Trophoblast cell (in vitro differentiated cells and primary cell): ENCODE data around the gene HMG20B.

Experiments
- DNase-seq, 2 donors: peaks; one replicate each; pipeline ENCODE4 v3.0.0-alpha.2; 2016
- H2AFZ ChIP-seq: 2 replicates; pipeline ENCODE4 v1.6.1; 2013; ENCODE audit warnings: low read length, moderate library complexity, mild to moderate bottlenecking; ENCODE audit not compliant: insufficient read depth, poor library complexity
- H2AK5ac ChIP-seq: 2 replicates; pipeline ENCODE4 v1.6.1; 2013; ENCODE audit warnings: mild to moderate bottlenecking, low read length
- H2BK120ac ChIP-seq: 2 replicates; pipeline ENCODE4 v1.6.1; 2013; ENCODE audit warnings: low read length, mild to moderate bottlenecking, moderate library complexity; ENCODE audit not compliant: insufficient read depth, poor library complexity
- H2BK12ac ChIP-seq: 2 replicates; pipeline ENCODE4 v1.6.1; 2013; ENCODE audit warnings: mild to moderate bottlenecking, low read length, moderate library complexity
- H2BK5ac ChIP-seq: 2 replicates; pipeline ENCODE4 v1.6.1; 2013; ENCODE audit warnings: low read length, low read depth, moderate library complexity, mild to moderate bottlenecking; ENCODE audit not compliant: poor library complexity
- H3K14ac ChIP-seq: 2 replicates; pipeline ENCODE4 v1.6.1; 2013; ENCODE audit warnings: mild to moderate bottlenecking, low read length
- H3K18ac ChIP-seq: 2 replicates; pipeline ENCODE4 v1.6.1; 2013; ENCODE audit warnings: mild to moderate bottlenecking, low read length
- H3K23ac ChIP-seq: 2 replicates; pipeline ENCODE4 v1.6.1; 2013; ENCODE audit warnings: low read length
- H3K27ac ChIP-seq: 2 replicates; pipeline ENCODE4 v1.5.1; 2013; ENCODE audit warnings: low read depth, mild to moderate bottlenecking, inconsistent platforms, low read length, moderate library complexity
- H3K27me3 ChIP-seq: 2 replicates; pipeline ENCODE4 v1.6.1; 2013; ENCODE audit warnings: inconsistent platforms, mild to moderate bottlenecking, low read length, moderate library complexity; ENCODE audit not compliant: insufficient read depth
- H3K36me3 ChIP-seq, 2 experiments: 1 replicate in 1 of 2; 2 replicates in 1 of 2; pipeline ENCODE4 v1.6.1; 2013; ENCODE audit warnings: low read length in 2 of 2, mild to moderate bottlenecking in 2 of 2, moderate library complexity in 1 of 2; ENCODE audit not compliant: insufficient read depth in 2 of 2, control insufficient read depth in 1 of 2
- H3K4ac ChIP-seq: 2 replicates; pipeline ENCODE4 v1.6.1; 2013; ENCODE audit warnings: low read depth, mild to moderate bottlenecking, low read length, moderate library complexity
- H3K4me1 ChIP-seq, 2 experiments: 1 replicate in 1 of 2; 2 replicates in 1 of 2; pipeline ENCODE4 v1.6.1; 2013; ENCODE audit warnings: low read length in 2 of 2, mild to moderate bottlenecking in 2 of 2, moderate library complexity in 1 of 2; ENCODE audit not compliant: insufficient read depth in 2 of 2, control insufficient read depth in 1 of 2
- H3K4me2 ChIP-seq: 2 replicates; pipeline ENCODE4 v1.6.1; 2013; ENCODE audit warnings: inconsistent platforms, mild to moderate bottlenecking, low read length, moderate library complexity
- H3K4me3 ChIP-seq: 2 replicates; pipeline ENCODE4 v1.5.1; 2013; ENCODE audit warnings: mild to moderate bottlenecking, low read depth, low read length, inconsistent platforms
- H3K79me1 ChIP-seq: one replicate; pipeline ENCODE4 v1.6.1; 2013; ENCODE audit warnings: low read length
- H3K79me2 ChIP-seq: 2 replicates; pipeline ENCODE4 v1.6.1; 2013; ENCODE audit warnings: low read length, mild to moderate bottlenecking; ENCODE audit not compliant: control insufficient read depth, insufficient read depth, poor library complexity
- H3K9ac ChIP-seq: 2 replicates; pipeline ENCODE4 v1.6.1; 2013; ENCODE audit warnings: mild to moderate bottlenecking, low read length
- H3K9me3 ChIP-seq: 2 replicates; pipeline ENCODE4 v1.6.1; 2013; ENCODE audit warnings: low read depth, mild to moderate bottlenecking, control low read depth, inconsistent platforms, low read length; ENCODE audit not compliant: insufficient read depth
- H4K12ac ChIP-seq: 2 replicates; pipeline ENCODE4 v1.6.1; 2013; ENCODE audit warnings: low read depth, mild to moderate bottlenecking, low read length, moderate library complexity
- H4K8ac ChIP-seq: 2 replicates; pipeline ENCODE4 v1.6.1; 2013; ENCODE audit warnings: low read depth, mild to moderate bottlenecking, low read length, moderate library complexity
- H4K91ac ChIP-seq: one replicate; pipeline ENCODE4 v1.6.1; 2013; ENCODE audit warnings: low read depth, mild to moderate bottlenecking, low read length, moderate library complexity
- WGBS: extraction: QIAGEN DNeasy Blood & Tissue Kit; methylation state at CpG from one replicate; pipeline ENCODE4 v1.1.7; 2013; ENCODE audit warnings: missing lambda C conversion rate; ENCODE audit not compliant: insufficient read length, insufficient coverage; ENCODE audit errors: extremely low coverage; 5-methylcytosine and 5-hydroxymethylcytosine counted together

Gene HMG20B

GRCh38 chr19:3620145-3620816 lies 47.5 kb downstream of the HMG20B start:
- H4K8ac ChIP-seq: no peak overlapping the region
- H3K36me3 ChIP-seq: peaks cover 54 to 56% of the 10 kb centered on the region in 2 experiments
- H3K23ac ChIP-seq: no peak overlapping the region
- no peak overlapping the region for H3K4me3 ChIP-seq
- H3K4ac ChIP-seq: no peak overlapping the region
- H3K4me2 ChIP-seq: no peak overlapping the region
- H3K18ac ChIP-seq: no peak overlapping the region
- H3K27me3 ChIP-seq: no peaks in the 10 kb centered on the region
- no peaks in the 10 kb centered on the region for H3K79me2 ChIP-seq
- H3K79me1 ChIP-seq: no peaks in the 10 kb centered on the region
- no peak overlapping the region for H3K14ac ChIP-seq
- H2AK5ac ChIP-seq: no peak overlapping the region
- H3K27ac ChIP-seq: no peak overlapping the region
- no peak overlapping the region for H2BK12ac ChIP-seq
- H3K9me3 ChIP-seq: no peaks in the 10 kb centered on the region
- no peak overlapping the region for H4K91ac ChIP-seq
- H3K4me1 ChIP-seq: peaks cover under 1 to 6% of the 10 kb centered on the region in 2 experiments
- no peak overlapping the region for H2AFZ ChIP-seq
- DNase-seq: no peak
- no peak overlapping the region for H2BK5ac ChIP-seq
- whole genome bisulfite sequencing: no CpG with 5 or more reads among the region's 19 CpGs
- no peak overlapping the region for H3K9ac ChIP-seq
- H2BK120ac ChIP-seq: no peak overlapping the region
- H4K12ac ChIP-seq: no peak overlapping the region

GRCh38 chr19:3620817-3621547 lies 48.2 kb downstream of the HMG20B start:
- H2BK5ac ChIP-seq: no peak overlapping the region
- H3K4ac ChIP-seq: no peak overlapping the region
- peaks cover 7 to 13% of the 10 kb centered on the region in 2 experiments for H3K4me1 ChIP-seq
- no peaks in the 10 kb centered on the region for H3K27me3 ChIP-seq
- H3K9me3 ChIP-seq: no peaks in the 10 kb centered on the region
- no peaks in the 10 kb centered on the region for H3K79me1 ChIP-seq
- H3K14ac ChIP-seq: no peak overlapping the region
- no peak overlapping the region for H4K8ac ChIP-seq
- no peak overlapping the region for H2BK120ac ChIP-seq
- no peak overlapping the region for H2AFZ ChIP-seq
- no peak overlapping the region for H3K23ac ChIP-seq
- peaks cover 47 to 51% of the 10 kb centered on the region in 2 experiments for H3K36me3 ChIP-seq
- no peak for DNase-seq
- H4K12ac ChIP-seq: no peak overlapping the region
- no CpG with 5 or more reads among the region's 24 CpGs for WGBS
- H3K18ac ChIP-seq: no peak overlapping the region
- peaks cover 5% of the 10 kb centered on the region for H3K79me2 ChIP-seq
- no peak overlapping the region for H3K4me2 ChIP-seq
- no peak overlapping the region for H3K9ac ChIP-seq
- H3K27ac ChIP-seq: no peak overlapping the region
- no peak overlapping the region for H3K4me3 ChIP-seq
- H2BK12ac ChIP-seq: no peak overlapping the region
- H2AK5ac ChIP-seq: no peak overlapping the region
- no peak overlapping the region for H4K91ac ChIP-seq

DNA sequence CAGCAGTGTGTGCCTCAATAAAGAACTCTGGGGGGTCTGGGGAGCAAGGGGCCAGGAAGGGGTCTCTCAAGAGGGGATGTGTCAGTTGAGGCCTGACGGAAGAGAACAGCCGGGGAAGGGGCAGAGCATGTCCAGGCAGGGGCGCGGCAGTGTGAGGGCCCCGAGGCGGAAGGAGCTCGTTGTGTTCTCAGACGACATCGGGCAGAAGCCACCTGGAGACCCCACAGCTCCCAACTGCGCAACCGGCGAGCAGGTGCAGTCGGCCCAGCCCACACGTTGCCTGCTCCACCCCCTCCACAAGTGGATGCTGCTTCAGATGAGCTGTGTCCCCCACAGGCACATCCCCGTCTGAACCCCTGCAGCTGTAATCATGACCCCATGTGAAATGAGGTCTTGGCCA lies 48.9 kb downstream of the HMG20B start:
- H3K9me3 ChIP-seq: no peaks in the 10 kb centered on the region
- no peak overlapping the region for H2AFZ ChIP-seq
- no peak overlapping the region for H3K9ac ChIP-seq
- no peak overlapping the region for H3K4ac ChIP-seq
- H4K91ac ChIP-seq: no peak overlapping the region
- H3K23ac ChIP-seq: no peak overlapping the region
- peaks cover 46 to 51% of the 10 kb centered on the region in 2 experiments for H3K36me3 ChIP-seq
- WGBS: no CpG with 5 or more reads among the region's 15 CpGs
- H3K4me2 ChIP-seq: no peak overlapping the region
- no peak for DNase-seq
- peaks cover 9% of the 10 kb centered on the region for H3K79me2 ChIP-seq
- no peak overlapping the region for H4K12ac ChIP-seq
- no peak overlapping the region for H3K14ac ChIP-seq
- H2AK5ac ChIP-seq: no peak overlapping the region
- no peak overlapping the region for H3K4me3 ChIP-seq
- no peaks in the 10 kb centered on the region for H3K27me3 ChIP-seq
- peaks cover 9 to 15% of the 10 kb centered on the region in 2 experiments for H3K4me1 ChIP-seq
- H2BK12ac ChIP-seq: no peak overlapping the region
- H3K79me1 ChIP-seq: peaks cover 3% of the 10 kb centered on the region
- no peak overlapping the region for H3K18ac ChIP-seq
- no peak overlapping the region for H3K27ac ChIP-seq
- no peak overlapping the region for H4K8ac ChIP-seq
- H2BK120ac ChIP-seq: no peak overlapping the region
- no peak overlapping the region for H2BK5ac ChIP-seq

GRCh38 chr19:3622224-3622623 lies 49.5 kb downstream of the HMG20B start:
- Histone ChIP-seq H3K79me2 (peaks cover 10% of the 10 kb centered on the region), H4K12ac (no peak overlapping the region), H3K9ac (no peak overlapping the region), H2AK5ac (no peak overlapping the region), H4K91ac (no peak overlapping the region), H3K27ac (no peak overlapping the region), H2BK12ac (no peak overlapping the region), H3K27me3 (no peaks in the 10 kb centered on the region), H3K79me1 (peaks cover 5% of the 10 kb centered on the region), H2BK5ac (no peak overlapping the region), H3K23ac (no peak overlapping the region), H2BK120ac (no peak overlapping the region), H3K36me3 (peaks cover 45 to 50% of the 10 kb centered on the region in 2 experiments), H3K4me2 (no peak overlapping the region), H4K8ac (no peak overlapping the region), H3K9me3 (no peaks in the 10 kb centered on the region), H3K18ac (no peak overlapping the region), H3K14ac (no peak overlapping the region), H3K4ac (no peak overlapping the region), H3K4me3 (no peak overlapping the region), H3K4me1 (peaks cover 9 to 15% of the 10 kb centered on the region in 2 experiments), H2AFZ (no peak overlapping the region)
- DNase-seq: no peak
- no CpG with 5 or more reads among the region's 12 CpGs for WGBS
